ENCODE measurements around the gene ABCA12.

DNA sequence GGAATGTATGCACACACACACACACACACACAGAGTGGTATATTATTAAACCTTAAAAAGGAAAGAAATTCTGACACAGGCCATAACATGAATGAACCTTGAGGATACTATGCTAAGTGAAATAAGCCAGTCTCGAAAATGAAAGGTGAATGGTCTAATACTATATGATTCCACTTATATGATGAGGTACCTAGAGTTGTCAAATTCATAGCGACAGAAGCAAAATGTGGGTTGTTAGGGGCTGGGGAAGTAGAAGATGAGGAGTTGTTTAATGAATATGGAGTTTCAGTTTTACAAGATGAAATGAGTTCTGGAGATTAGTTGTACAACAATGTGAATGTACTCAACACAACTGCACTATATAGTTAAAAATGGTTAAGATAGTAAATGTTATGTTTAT lies 118.1 kb downstream of the ABCA12 start:
- TF ChIP-seq TEAD4 (IDR thresholded peaks at IDR 0.05) (no peak), TAF1 (IDR thresholded peaks at IDR 0.05; ENCODE audit: low read depth) (no peak), EP300 (IDR thresholded peaks at IDR 0.05; ENCODE audit: borderline replicate concordance) (no peak), TCF12 (IDR thresholded peaks at IDR 0.05; ENCODE audit: low read depth) (no peak), YY1 (IDR thresholded peaks at IDR 0.05; ENCODE audit: low read depth) (no peak)
- TF ChIP-seq, protein P1, sequence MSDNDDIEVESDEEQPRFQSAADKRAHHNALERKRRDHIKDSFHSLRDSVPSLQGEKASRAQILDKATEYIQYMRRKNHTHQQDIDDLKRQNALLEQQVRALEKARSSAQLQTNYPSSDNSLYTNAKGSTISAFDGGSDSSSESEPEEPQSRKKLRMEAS (IDR thresholded peaks at IDR 0.05) = no peak

Data from Ishikawa (cell line).